ENCODE data around the gene CCNY. TPM values are rescaled to one million over a fixed set of nuclear protein-coding genes. Genes with fewer than 3 reads are reported as not detected.
"Not testable (repeated sequence)": the region's sequence is repeated elsewhere in the genome, so short reads cannot be mapped to it uniquely, and the experiment has no call there.

The CCNY gene
- total RNA-seq, 1 experiment from 2014 or later: 62.2 TPM

- H3K4me2 ChIP-seq (ENCODE audit: low read length); ATAC-seq; RAD21 ChIA-PET (ENCODE audit: low non-redundant PET in 1 of 2, low total read pairs in 2 of 2, uncharacterized antibody in 2 of 2, unreplicated experiment in 2 of 2); CTCF ChIA-PET; H3K27me3 ChIP-seq (ENCODE audit: insufficient read depth, low read length); H3K36me3 ChIP-seq (ENCODE audit: control insufficient read depth in 1 of 2, insufficient read depth in 2 of 2, low read length in 2 of 2); H2AFZ ChIP-seq (ENCODE audit: low read depth, low read length, poor library complexity, severe bottlenecking); intact Hi-C loops (cut with micrococcal nuclease); DNase-seq (ENCODE audit: low read depth, low spot score); H3K9ac ChIP-seq (ENCODE audit: low read length); POLR2A ChIA-PET; H3K9me2 ChIP-seq (ENCODE audit: insufficient read depth); BruUV-seq (replicated peaks); H3K27ac ChIP-seq (ENCODE audit: low read depth, low read length); H3K4me3 ChIP-seq (replicated peaks in 1 of 2; ENCODE audit: low read depth in 1 of 2, low read length in 2 of 2); H4K20me1 ChIP-seq (ENCODE audit: insufficient read depth); H3K9me3 ChIP-seq (ENCODE audit: control insufficient read depth in 1 of 2, insufficient read depth in 1 of 2, low read depth in 1 of 2, low read length in 2 of 2); H3K4me1 ChIP-seq (ENCODE audit: control insufficient read depth in 1 of 2, insufficient read depth in 2 of 2, low read length in 2 of 2): not testable (repeated sequence)
- peaks cover 58% of the 10 kb centered on the region for H3K79me2 ChIP-seq (ENCODE audit: insufficient read depth, low read length)
Observed at GRCh38 chr10:35406003-35406630, 69.8 kb downstream of the CCNY start.

- not testable (repeated sequence) for H3K36me3 ChIP-seq (ENCODE audit: control insufficient read depth in 1 of 2, insufficient read depth in 2 of 2, low read length in 2 of 2); H3K4me3 ChIP-seq (replicated peaks in 1 of 2; ENCODE audit: low read depth in 1 of 2, low read length in 2 of 2)
Observed at GRCh38 chr10:35407696-35408095, 71.4 kb downstream of the CCNY start.

DNA sequence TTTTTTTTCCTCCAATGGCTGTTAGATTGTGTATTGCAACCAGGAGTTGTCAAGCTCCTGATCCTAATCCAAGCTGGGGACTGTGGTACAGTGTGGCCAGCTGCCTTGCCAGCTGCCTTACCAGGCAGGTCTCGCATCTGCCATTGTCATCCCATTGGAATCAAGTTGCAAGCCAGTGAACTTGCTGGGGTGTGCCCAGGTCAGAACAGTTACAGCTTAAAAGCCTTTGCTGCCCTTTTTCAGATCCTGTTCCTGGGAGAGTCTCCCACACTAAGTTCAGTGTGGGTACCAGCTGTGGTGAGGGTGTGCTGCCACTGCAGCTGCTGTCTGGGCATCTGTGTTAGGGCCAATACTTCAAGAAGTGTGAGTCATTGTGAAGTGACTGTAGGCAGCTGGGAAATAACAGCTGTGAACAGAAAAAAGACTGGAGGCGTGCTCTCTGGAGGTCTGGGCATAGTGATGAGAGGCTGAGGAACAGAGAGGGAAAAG is 72.8 kb downstream of the CCNY start:
- intact Hi-C loops (cut with micrococcal nuclease): no loop called here
- Histone ChIP-seq H3K4me1 (ENCODE audit: control insufficient read depth in 1 of 2, insufficient read depth in 2 of 2, low read length in 2 of 2) (peaks cover 0 to 25% of the 10 kb centered on the region in 2 experiments; a peak in 3 of 4 replicates), H3K36me3 (ENCODE audit: control insufficient read depth in 1 of 2, insufficient read depth in 2 of 2, low read length in 2 of 2) (no peaks in the 10 kb centered on the region), H4K20me1 (ENCODE audit: insufficient read depth) (no peaks in the 10 kb centered on the region; the same call in 1 of the 2 replicates), H3K27ac (ENCODE audit: low read depth, low read length) (no peak overlapping the region), H2AFZ (ENCODE audit: low read depth, low read length, poor library complexity, severe bottlenecking) (no peak overlapping the region), H3K79me2 (ENCODE audit: insufficient read depth, low read length) (peaks cover 51% of the 10 kb centered on the region), H3K9me3 (ENCODE audit: control insufficient read depth in 1 of 2, insufficient read depth in 1 of 2, low read depth in 1 of 2, low read length in 2 of 2) (no peaks in the 10 kb centered on the region), H3K9ac (ENCODE audit: low read length) (no peak overlapping the region), H3K9me2 (ENCODE audit: insufficient read depth) (no peaks in the 10 kb centered on the region), H3K27me3 (ENCODE audit: insufficient read depth, low read length) (no peaks in the 10 kb centered on the region), H3K4me2 (ENCODE audit: low read length) (no peak overlapping the region), H3K4me3 (replicated peaks in 1 of 2; ENCODE audit: low read depth in 1 of 2, low read length in 2 of 2) (no peak overlapping the region)
- ATAC-seq (peak; percentile 26; the same call in 1 of the 2 replicates), DNase-seq (ENCODE audit: low read depth, low spot score) (no peak)
- ChIA-PET POLR2A (no interaction called here), CTCF (no interaction called here), RAD21 (ENCODE audit: low non-redundant PET in 1 of 2, low total read pairs in 2 of 2, uncharacterized antibody in 2 of 2, unreplicated experiment in 2 of 2) (no interaction called here)
- TF ChIP-seq ZNF274 (IDR thresholded peaks at IDR 0.05; ENCODE audit: low read depth, low read length): no peak
- TF ChIP-seq YY1 (IDR thresholded peaks at IDR 0.05; ENCODE audit: extremely low read depth, insufficient replicate concordance, low read depth, low read length): no peak
- no peak for TF ChIP-seq MAX (IDR thresholded peaks at IDR 0.05)
- TF ChIP-seq SRF (IDR thresholded peaks at IDR 0.05; ENCODE audit: low read depth): no peak
- no peak for TF ChIP-seq CEBPB (IDR thresholded peaks at IDR 0.05; ENCODE audit: low read depth)
- no peak for TF ChIP-seq FOSL1 (IDR thresholded peaks at IDR 0.05; ENCODE audit: low read depth)
- no TSS peak for BruUV-seq (replicated peaks)

More at GRCh38 chr10:35407696-35408095, 71.4 kb downstream of the CCNY start:
- CTCF ChIA-PET; BruUV-seq (replicated peaks); ATAC-seq; POLR2A ChIA-PET; DNase-seq (ENCODE audit: low read depth, low spot score); RAD21 ChIA-PET (ENCODE audit: low non-redundant PET in 1 of 2, low total read pairs in 2 of 2, uncharacterized antibody in 2 of 2, unreplicated experiment in 2 of 2); H3K4me2 ChIP-seq (ENCODE audit: low read length); H3K9ac ChIP-seq (ENCODE audit: low read length); H4K20me1 ChIP-seq (ENCODE audit: insufficient read depth); intact Hi-C loops (cut with micrococcal nuclease); H3K27me3 ChIP-seq (ENCODE audit: insufficient read depth, low read length); H3K27ac ChIP-seq (ENCODE audit: low read depth, low read length); H3K9me3 ChIP-seq (ENCODE audit: control insufficient read depth in 1 of 2, insufficient read depth in 1 of 2, low read depth in 1 of 2, low read length in 2 of 2); H2AFZ ChIP-seq (ENCODE audit: low read depth, low read length, poor library complexity, severe bottlenecking); H3K9me2 ChIP-seq (ENCODE audit: insufficient read depth): not testable (repeated sequence)
- H3K4me1 ChIP-seq (ENCODE audit: control insufficient read depth in 1 of 2, insufficient read depth in 2 of 2, low read length in 2 of 2): peaks cover 0 to 16% of the 10 kb centered on the region in 2 experiments; a peak in 3 of 4 replicates
- peaks cover 42% of the 10 kb centered on the region for H3K79me2 ChIP-seq (ENCODE audit: insufficient read depth, low read length)

All from HCT116 (cell line).